Fibroblast of mammary gland (primary cell): Measurements from ENCODE around the gene EXD3.

Source experiments
- DNase-seq: peaks from one replicate; pipeline ENCODE4 v3.0.0-alpha.2; 2010; ENCODE audit warnings: low read depth
- H3K4me3 ChIP-seq: 2 replicates; pipeline ENCODE4 v1.5.1; 2011; ENCODE audit warnings: low read depth, mild to moderate bottlenecking, low read length, moderate library complexity; ENCODE audit not compliant: control insufficient read depth
- TF ChIP-seq, protein P1 (sequence below): conservative IDR thresholded peaks from 2 replicates; pipeline ENCODE4 v1.5.1; 2011; ENCODE audit warnings: low read depth, low read length, inconsistent platforms; ENCODE audit not compliant: control insufficient read depth, insufficient read depth

EXD3 gene

GRCh38 chr9:137303893-137304382 is 119.0 kb downstream of the EXD3 start:
- no peak overlapping the region for H3K4me3 ChIP-seq
- TF ChIP-seq, protein P1, sequence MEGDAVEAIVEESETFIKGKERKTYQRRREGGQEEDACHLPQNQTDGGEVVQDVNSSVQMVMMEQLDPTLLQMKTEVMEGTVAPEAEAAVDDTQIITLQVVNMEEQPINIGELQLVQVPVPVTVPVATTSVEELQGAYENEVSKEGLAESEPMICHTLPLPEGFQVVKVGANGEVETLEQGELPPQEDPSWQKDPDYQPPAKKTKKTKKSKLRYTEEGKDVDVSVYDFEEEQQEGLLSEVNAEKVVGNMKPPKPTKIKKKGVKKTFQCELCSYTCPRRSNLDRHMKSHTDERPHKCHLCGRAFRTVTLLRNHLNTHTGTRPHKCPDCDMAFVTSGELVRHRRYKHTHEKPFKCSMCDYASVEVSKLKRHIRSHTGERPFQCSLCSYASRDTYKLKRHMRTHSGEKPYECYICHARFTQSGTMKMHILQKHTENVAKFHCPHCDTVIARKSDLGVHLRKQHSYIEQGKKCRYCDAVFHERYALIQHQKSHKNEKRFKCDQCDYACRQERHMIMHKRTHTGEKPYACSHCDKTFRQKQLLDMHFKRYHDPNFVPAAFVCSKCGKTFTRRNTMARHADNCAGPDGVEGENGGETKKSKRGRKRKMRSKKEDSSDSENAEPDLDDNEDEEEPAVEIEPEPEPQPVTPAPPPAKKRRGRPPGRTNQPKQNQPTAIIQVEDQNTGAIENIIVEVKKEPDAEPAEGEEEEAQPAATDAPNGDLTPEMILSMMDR: no peak
- no peak for DNase-seq

DNA sequence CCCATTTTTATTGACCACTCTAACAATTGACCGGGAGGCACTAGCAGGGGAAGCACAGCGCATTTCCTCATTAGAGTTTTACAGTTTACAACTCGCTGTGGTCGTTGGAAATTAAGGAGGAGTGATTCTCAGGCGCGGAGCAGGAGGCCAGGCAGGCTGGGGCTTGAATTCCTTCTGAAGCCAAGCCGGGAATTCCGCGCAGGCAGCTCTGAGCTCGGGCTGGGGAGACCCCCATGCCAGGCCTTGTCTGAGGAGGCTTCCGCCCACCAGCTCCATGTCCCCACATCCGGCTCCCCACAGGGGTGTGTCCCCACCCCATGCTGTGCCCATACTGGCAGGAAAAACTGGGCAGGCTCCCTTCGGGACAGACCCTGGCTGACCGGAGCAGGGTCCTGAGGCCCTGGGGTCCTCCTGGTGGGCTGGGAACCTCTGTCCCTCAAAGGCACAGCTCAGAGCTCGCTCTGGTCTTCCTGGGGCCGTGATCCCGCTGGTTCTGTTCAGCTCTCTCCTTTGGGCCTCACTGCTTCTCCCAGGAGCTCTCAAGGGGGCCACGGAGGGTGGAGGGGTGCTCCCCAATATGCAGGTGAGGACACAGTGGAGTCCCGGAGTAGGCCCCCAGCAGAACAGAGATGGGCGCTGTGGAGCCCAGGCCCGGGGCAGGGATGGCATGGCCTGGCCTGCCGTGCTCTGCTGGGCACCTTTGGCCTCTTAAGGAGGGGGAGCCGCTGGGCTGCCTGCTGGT is 119.6 kb downstream of the EXD3 start:
- no peak overlapping the region for H3K4me3 ChIP-seq
- TF ChIP-seq, protein P1: no peak
- no peak for DNase-seq

GRCh38 chr9:137302449-137303150 is 120.4 kb downstream of the EXD3 start:
- peak overlapping the region; percentile 21 for H3K4me3 ChIP-seq
- TF ChIP-seq, protein P1: no peak

GRCh38 chr9:137302118-137302448 is 120.9 kb downstream of the EXD3 start, which contains the start of gene NRARP:
Gene NRARP (minus strand): TSS chr9:137302271. CDS start chr9:137301928, 343 bp downstream.
- TF ChIP-seq, protein P1: no peak
- peak; percentile 54 for DNase-seq
- H3K4me3 ChIP-seq: peak within 1 kb of the TSS; percentile 21

More at GRCh38 chr9:137302449-137303150, 120.4 kb downstream of the EXD3 start:
- no peak for DNase-seq

DNA sequence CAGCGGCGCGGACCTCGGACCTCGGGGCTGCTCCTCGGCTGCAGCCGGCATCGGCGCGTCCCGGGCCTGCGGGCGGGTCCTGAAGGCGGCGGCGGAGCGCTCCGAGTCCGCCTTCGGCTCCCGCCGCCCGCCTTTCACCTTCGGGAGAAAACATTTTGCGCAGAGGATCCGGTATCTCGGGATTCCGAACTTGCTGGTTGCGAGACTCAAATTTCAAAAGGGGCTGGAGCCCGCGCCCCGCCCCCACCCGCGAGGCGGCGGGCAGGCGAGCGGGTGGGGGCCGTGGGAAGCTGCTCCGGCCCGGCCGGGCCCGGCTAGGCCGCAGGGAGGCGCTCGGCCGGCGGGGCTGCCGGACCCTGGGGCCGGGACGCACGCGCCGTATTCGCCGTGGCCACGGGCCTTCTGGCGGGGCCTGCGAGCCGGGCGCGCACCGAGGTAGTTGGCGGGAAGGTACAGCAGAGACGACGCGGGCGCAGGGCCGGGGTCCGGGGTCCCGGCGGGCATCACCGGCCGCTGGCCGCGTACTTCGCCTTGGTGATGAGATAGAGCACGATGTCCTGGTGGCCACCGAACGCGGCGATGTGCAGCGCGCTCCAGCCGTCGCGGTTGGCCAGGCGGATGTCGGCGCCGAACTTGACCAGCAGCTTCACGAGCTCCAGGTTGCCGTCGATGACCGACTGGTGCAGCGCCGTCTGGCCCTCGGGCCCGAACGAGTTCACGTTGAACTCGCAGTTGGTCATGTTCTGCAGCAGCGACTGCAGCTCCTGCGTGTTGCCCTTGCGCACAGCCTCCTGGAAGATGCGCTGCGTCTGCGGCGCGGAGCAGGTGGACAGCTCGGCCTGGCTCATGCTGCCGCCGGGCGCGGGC is 121.6 kb downstream of the EXD3 start:
- TF ChIP-seq, protein P1: no peak
- peak; percentile 30 for DNase-seq
- peak overlapping the region; percentile 10 for H3K4me3 ChIP-seq

- H3K4me3 ChIP-seq: peak overlapping the region; percentile 10
- TF ChIP-seq, protein P1: no peak
- peak; percentile 43 for DNase-seq
Observed at GRCh38 chr9:137300567-137301080, 122.3 kb downstream of the EXD3 start.
